Right atrium auricular region (tissue), 2 donors: ENCODE data around the gene LRP2. TPM values are rescaled to one million over a fixed set of nuclear protein-coding genes. Genes with fewer than 3 reads are reported as not detected.

Experiments
- DNase-seq: peaks from one replicate; pipeline ENCODE4 v3.0.0-alpha.2; 2019; ENCODE audit warnings: low spot score
- H3K27ac ChIP-seq, 2 donors: fragments of 200-600 bp; sonication (generic); 1 replicate in 1 of 2; 2 replicates in 1 of 2; pipeline ENCODE4 v1.5.1; 2016 to 2019
- H3K27me3 ChIP-seq, 2 donors: fragments of 200-600 bp; sonication (generic); one replicate each; pipeline versions ENCODE4 v1.5.1 to v1.6.0; 2017 to 2019
- H3K36me3 ChIP-seq: fragments of 200-600 bp; sonication (generic); one replicate; pipeline ENCODE4 v1.5.1; 2016
- H3K4me1 ChIP-seq, 2 donors: fragments of 200-600 bp; sonication (generic); one replicate each; pipeline versions ENCODE4 v1.5.1 to v1.6.0; 2017 to 2019
- H3K4me3 ChIP-seq, 2 donors: fragments of 200-600 bp; sonication (generic); 1 replicate in 1 of 2; 2 replicates in 1 of 2; pipeline ENCODE4 v1.5.1; 2017 to 2019; ENCODE audit warnings: mild to moderate bottlenecking in 1 of 2, moderate library complexity in 1 of 2
- H3K9me3 ChIP-seq, 2 donors: fragments of 200-600 bp; sonication (generic); one replicate each; pipeline ENCODE4 v1.5.1; 2019
- CTCF ChIP-seq, 2 donors: fragments of 200-600 bp; sonication (generic); IDR thresholded peaks; one replicate each; pipeline ENCODE4 v1.5.1; 2019; ENCODE audit warnings: antibody characterized with exemption in 2 of 2
- total RNA-seq, 2 donors: library from RNA; depleted of rRNA; stranded (reverse); fragments of >200 nt; gene quantifications; one replicate each; pipeline ENCODE4 v1.1.0, GENCODE V29; 2016

The LRP2 gene
- total RNA-seq, 2 donors from 2014 or later, result 8.1 to 14.8 TPM

- Histone ChIP-seq H3K9me3 (no peaks in the 10 kb centered on the region), H3K4me3 (no peak overlapping the region), H3K27me3 (no peaks in the 10 kb centered on the region), H3K4me1 (no peaks in the 10 kb centered on the region), H3K27ac (no peak overlapping the region), H3K36me3 (no peaks in the 10 kb centered on the region)
- TF ChIP-seq CTCF (IDR thresholded peaks at IDR 0.05), result peak; percentile 84 to 89
- no peak for DNase-seq
Observed at GRCh38 chr2:169131587-169132512, 230.5 kb downstream of the LRP2 start.

- H3K4me3 ChIP-seq, result no peak overlapping the region
- H3K4me1 ChIP-seq, result no peaks in the 10 kb centered on the region
- no peak for TF ChIP-seq CTCF (IDR thresholded peaks at IDR 0.05)
- H3K36me3 ChIP-seq, result no peaks in the 10 kb centered on the region
- no peak overlapping the region for H3K27ac ChIP-seq
- H3K9me3 ChIP-seq, result no peaks in the 10 kb centered on the region
- no peaks in the 10 kb centered on the region for H3K27me3 ChIP-seq
- no peak for DNase-seq
Observed at GRCh38 chr2:169129703-169130243, 232.6 kb downstream of the LRP2 start.

GRCh38 chr2:169119851-169120250 lies 242.5 kb downstream of the LRP2 start:
- Histone ChIP-seq H3K27me3 (no peaks in the 10 kb centered on the region), H3K36me3 (no peaks in the 10 kb centered on the region), H3K27ac (no peak overlapping the region), H3K4me1 (peaks cover 0 to 26% of the 10 kb centered on the region in 2 donors), H3K4me3 (no peak overlapping the region), H3K9me3 (no peaks in the 10 kb centered on the region)
- no peak for TF ChIP-seq CTCF (IDR thresholded peaks at IDR 0.05)
- no peak for DNase-seq

- DNase-seq, result no peak
- Histone ChIP-seq H3K4me1 (peaks cover 0 to 26% of the 10 kb centered on the region in 2 donors), H3K36me3 (no peaks in the 10 kb centered on the region), H3K9me3 (no peaks in the 10 kb centered on the region), H3K27me3 (no peaks in the 10 kb centered on the region), H3K4me3 (no peak overlapping the region), H3K27ac (no peak overlapping the region)
- no peak for TF ChIP-seq CTCF (IDR thresholded peaks at IDR 0.05)
Observed at GRCh38 chr2:169119123-169119760, 243.1 kb downstream of the LRP2 start.

GRCh38 chr2:169118060-169118459 lies 244.3 kb downstream of the LRP2 start:
- H3K4me1 ChIP-seq, result peaks cover 0 to 26% of the 10 kb centered on the region in 2 donors
- H3K9me3 ChIP-seq, result no peaks in the 10 kb centered on the region
- H3K36me3 ChIP-seq, result no peaks in the 10 kb centered on the region
- no peak overlapping the region for H3K4me3 ChIP-seq
- no peak for TF ChIP-seq CTCF (IDR thresholded peaks at IDR 0.05)
- no peaks in the 10 kb centered on the region for H3K27me3 ChIP-seq
- DNase-seq, result no peak
- H3K27ac ChIP-seq, result no peak overlapping the region
